Aorta (tissue), 5 donors: ENCODE measurements around the gene SLC12A5. TPM values are rescaled to one million over a fixed set of nuclear protein-coding genes. Genes with fewer than 3 reads are reported as not detected.

Source experiments
- ATAC-seq: fragments of 200-7000 bp; cut with Tn5 transposase; one replicate; pipeline ENCODE4 v1.9.1; 2022; ENCODE audit warnings: moderate library complexity; ENCODE audit not compliant: low FRiP score
- DNase-seq, 2 donors: peaks; one replicate each; pipeline ENCODE4 v3.0.0-alpha.2; 2020
- H3K27ac ChIP-seq, 2 donors: one replicate each; pipeline ENCODE4 v1.5.1; 2013; ENCODE audit warnings: low read length in 2 of 2, mild to moderate bottlenecking in 2 of 2, moderate library complexity in 2 of 2, control low read depth in 1 of 2, inconsistent platforms in 1 of 2, low read depth in 1 of 2
- H3K27me3 ChIP-seq, 2 donors: one replicate each; pipeline ENCODE4 v1.6.1; 2013; ENCODE audit warnings: control low read depth in 1 of 2, low read length in 1 of 2, mild to moderate bottlenecking in 1 of 2, moderate library complexity in 1 of 2; ENCODE audit not compliant: insufficient read depth in 2 of 2, control insufficient read depth in 1 of 2
- H3K36me3 ChIP-seq, 2 donors: one replicate each; pipeline ENCODE4 v1.6.1; 2013; ENCODE audit warnings: control low read depth in 1 of 2, low read length in 1 of 2, mild to moderate bottlenecking in 1 of 2; ENCODE audit not compliant: insufficient read depth in 2 of 2, control insufficient read depth in 1 of 2
- H3K4me1 ChIP-seq, 2 donors: one replicate each; pipeline ENCODE4 v1.6.1; 2013; ENCODE audit warnings: low read length in 2 of 2, control low read depth in 1 of 2, mild to moderate bottlenecking in 1 of 2, moderate library complexity in 1 of 2; ENCODE audit not compliant: insufficient read depth in 2 of 2, control insufficient read depth in 1 of 2
- H3K4me3 ChIP-seq, 2 donors: one replicate each; pipeline ENCODE4 v1.5.1; 2013; ENCODE audit warnings: low read length in 2 of 2, control low read depth in 1 of 2, mild to moderate bottlenecking in 1 of 2
- H3K9me3 ChIP-seq: one replicate; pipeline ENCODE4 v1.6.1; 2013; ENCODE audit warnings: mild to moderate bottlenecking, low read length; ENCODE audit not compliant: control insufficient read depth
- WGBS, 2 donors: extraction: QIAGEN DNeasy Blood & Tissue Kit; methylation state at CpG; one replicate each; pipeline ENCODE4 v1.1.7; 2013; 5-methylcytosine and 5-hydroxymethylcytosine counted together
- intact Hi-C, 2 donors: fragments of 100-400 bp; cut with DNase I; formaldehyde crosslinking; loops; one replicate each; pipeline versions ENCODE4 v1.14.2 to v1.15.0; 2022
- polyA plus RNA-seq, 2 donors: library from polyadenylated mRNA; stranded (reverse); fragments of 200-250 nt; gene quantifications; one replicate each; pipeline ENCODE4 v1.2.3, GENCODE V29; 2013
- total RNA-seq, 2 donors: library from RNA; stranded (reverse); fragmentation: NEBNext Ultra II Directional; extraction: Animal tissue kit (Norgen Biotek cat#: 25700); gene quantifications; one replicate each; pipeline ENCODE4 v1.2.1, GENCODE V29; 2021
- donor health status: healthy with polysubstance abuse.
- donor health status: Bipolar disorder and iron deficiency.
- donor health status: DM: no; HTN: no; CAD: no.
- donor health status: DM: no; HTN: no; CAD: no.
- donor health status: DM: yes; HTN: yes; CAD: no.

SLC12A5 gene
- total and polyA plus RNA-seq, 4 donors, result 0.94 to 2.4 TPM; not detected in 2

DNA sequence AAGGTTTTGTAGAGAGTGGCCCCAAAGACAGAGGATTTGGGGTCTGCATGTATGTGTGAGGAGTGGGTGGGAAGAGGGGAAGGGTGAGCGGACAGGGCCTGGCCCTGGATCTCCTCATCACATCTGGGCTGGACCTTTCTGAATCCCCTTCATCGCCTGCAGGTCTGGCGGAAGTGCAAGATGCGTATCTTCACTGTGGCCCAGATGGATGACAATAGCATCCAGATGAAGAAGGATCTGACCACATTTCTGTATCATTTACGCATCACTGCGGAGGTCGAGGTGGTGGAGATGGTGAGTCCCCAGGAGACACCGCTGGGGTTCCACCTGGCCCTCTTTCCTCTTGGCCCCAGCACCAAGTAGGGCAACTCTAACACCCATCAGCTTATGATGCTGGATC lies 24.4 kb downstream of the SLC12A5 start:
- ATAC-seq (no peak), DNase-seq (no peak)
- 82 to 88% methylated on average over 8 of the region's 8 CpGs for WGBS, 2 donors
- no peaks in the 10 kb centered on the region for H3K9me3 ChIP-seq
- intact Hi-C loops, result no loop called here
- H3K4me1 ChIP-seq, result no peaks in the 10 kb centered on the region
- no peak overlapping the region for H3K4me3 ChIP-seq
- H3K27me3 ChIP-seq, result no peaks in the 10 kb centered on the region
- no peak overlapping the region for H3K27ac ChIP-seq
- no peaks in the 10 kb centered on the region for H3K36me3 ChIP-seq

DNA sequence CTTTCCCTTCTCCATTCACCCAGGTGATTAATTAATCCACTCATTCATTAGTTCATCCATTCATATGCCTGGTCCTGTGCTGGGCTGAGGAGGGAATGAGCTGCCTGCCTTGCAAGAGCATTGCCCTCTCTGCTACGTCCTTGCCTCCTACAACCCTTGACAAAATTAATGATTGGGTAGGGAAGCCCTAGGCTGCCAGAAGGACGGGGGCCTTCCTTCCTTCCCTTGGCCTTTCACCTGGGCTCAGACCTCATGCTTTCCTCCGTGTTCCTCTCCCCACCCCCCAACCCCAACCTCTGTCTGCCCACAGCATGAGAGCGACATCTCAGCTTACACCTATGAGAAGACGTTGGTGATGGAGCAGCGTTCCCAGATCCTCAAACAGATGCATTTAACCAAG lies 25.6 kb downstream of the SLC12A5 start:
- no peaks in the 10 kb centered on the region for H3K9me3 ChIP-seq
- no peaks in the 10 kb centered on the region for H3K4me1 ChIP-seq
- intact Hi-C loops, result no loop called here
- WGBS, 2 donors, result 48 to 52% methylated on average over 6 of the region's 6 CpGs
- no peak overlapping the region for H3K4me3 ChIP-seq
- H3K36me3 ChIP-seq, result no peaks in the 10 kb centered on the region
- H3K27me3 ChIP-seq, result no peaks in the 10 kb centered on the region
- DNase-seq, result no peak
- no peak for ATAC-seq
- no peak overlapping the region for H3K27ac ChIP-seq

DNA sequence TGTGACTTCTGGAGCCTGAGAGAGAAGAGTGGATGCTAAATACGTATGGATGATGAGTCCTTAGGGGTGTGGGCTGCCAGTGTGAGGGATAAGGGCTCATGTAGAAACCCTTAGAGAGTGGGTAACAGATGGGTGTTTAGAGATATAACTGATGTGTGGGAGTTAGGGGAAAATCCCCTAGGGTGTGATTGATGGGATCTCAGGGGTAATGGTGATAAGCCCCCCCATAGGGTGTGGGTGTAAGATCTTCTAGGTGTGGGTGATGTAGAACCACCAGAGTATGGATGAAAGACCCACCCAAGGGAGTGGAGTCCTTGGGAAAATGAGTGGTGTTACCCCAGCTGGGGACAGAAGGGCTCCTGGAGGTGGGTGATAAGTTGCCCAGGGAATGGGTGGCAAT lies 26.3 kb downstream of the SLC12A5 start:
- no peaks in the 10 kb centered on the region for H3K27me3 ChIP-seq
- WGBS, 2 donors, result 38 to 41% methylated on average over 1 of the region's 1 CpG

DNA sequence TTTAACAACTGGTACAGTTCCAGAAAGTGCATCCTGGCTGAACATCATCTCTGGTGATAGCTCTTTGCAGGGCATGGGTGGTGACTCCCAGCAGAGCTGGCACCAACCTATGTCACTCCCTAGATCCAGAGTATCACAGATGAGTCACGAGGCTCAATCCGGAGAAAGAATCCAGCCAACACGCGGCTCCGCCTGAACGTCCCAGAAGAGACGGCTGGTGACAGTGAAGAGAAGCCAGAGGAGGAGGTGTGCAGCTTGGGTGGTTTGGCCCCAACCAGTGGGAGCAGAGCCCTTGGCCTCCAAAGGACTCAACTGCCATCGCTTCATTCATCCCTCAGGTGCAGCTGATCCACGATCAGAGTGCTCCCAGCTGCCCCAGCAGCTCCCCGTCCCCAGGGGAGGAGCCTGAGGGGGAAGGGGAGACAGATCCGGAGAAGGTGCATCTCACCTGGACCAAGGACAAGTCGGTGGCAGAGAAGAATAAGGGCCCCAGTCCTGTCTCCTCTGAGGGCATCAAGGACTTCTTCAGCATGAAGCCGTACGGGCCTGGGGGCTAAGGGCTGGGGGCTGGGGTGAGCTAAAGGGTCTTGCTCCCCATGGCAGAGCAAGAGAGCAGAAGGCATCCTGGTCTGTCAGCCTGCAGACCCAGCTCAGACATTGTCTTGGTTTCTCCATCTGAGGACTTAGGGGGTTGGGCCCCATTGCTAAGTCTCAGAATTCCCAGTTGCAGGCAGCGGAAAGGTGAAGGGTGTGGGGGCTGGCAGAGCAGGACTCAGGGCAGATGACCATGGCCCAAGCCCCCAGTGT lies 27.2 kb downstream of the SLC12A5 start:
- intact Hi-C loops, result no loop called here
- Histone ChIP-seq H3K36me3 (no peaks in the 10 kb centered on the region), H3K4me1 (no peaks in the 10 kb centered on the region), H3K4me3 (no peak overlapping the region), H3K27ac (no peak overlapping the region), H3K27me3 (no peaks in the 10 kb centered on the region), H3K9me3 (no peaks in the 10 kb centered on the region)
- WGBS, 2 donors, result 76 to 79% methylated on average over 15 of the region's 15 CpGs
- DNase-seq (no peak), ATAC-seq (no peak)

More for the DNA sequence above, 26.3 kb downstream of the SLC12A5 start:
- Histone ChIP-seq H3K4me3 (no peak overlapping the region), H3K27ac (no peak overlapping the region), H3K4me1 (no peaks in the 10 kb centered on the region), H3K36me3 (no peaks in the 10 kb centered on the region), H3K9me3 (no peaks in the 10 kb centered on the region)
- DNase-seq, result no peak
- intact Hi-C loops, result no loop called here
- no peak for ATAC-seq

DNA sequence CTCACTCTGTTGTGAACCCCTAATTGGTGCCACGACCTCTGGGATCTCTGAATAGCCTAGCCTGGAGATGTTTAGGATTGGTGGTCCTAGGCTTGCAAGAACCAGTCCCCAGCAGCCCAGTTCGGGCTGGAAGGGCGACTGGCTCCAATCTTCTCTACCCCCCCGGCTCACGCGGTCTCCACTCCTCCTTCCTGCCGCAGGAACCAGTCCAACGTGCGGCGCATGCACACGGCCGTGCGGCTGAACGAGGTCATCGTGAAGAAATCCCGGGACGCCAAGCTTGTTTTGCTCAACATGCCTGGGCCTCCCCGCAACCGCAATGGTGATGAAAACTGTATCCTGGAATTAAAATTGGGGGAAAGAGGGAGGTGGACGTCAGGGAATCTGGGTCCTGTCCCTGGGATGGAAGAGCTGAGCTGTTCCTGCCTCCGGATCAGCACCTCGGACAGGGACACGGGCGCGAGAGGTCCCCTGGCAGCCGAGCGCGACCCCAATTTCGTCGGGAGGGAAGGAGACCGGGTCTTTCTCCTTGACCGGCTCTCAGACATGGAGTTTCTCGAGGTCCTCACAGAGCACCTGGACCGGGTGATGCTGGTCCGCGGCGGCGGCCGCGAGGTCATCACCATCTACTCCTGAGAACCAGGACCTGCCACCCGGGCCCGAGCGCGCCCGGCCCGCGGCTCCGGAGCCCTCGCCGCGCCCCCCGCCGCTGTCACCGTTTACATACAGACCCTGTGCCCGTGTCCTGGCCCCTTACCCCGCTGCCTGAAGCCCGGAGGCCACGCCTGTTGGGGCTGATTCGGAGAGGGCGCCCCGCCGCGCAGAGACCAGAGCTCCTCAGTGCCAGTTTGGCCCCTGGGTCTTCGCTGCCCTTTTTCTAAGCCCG lies 28.2 kb downstream of the SLC12A5 start:
- peak; percentile 58 for ATAC-seq
- peaks cover 0 to 3% of the 10 kb centered on the region in 2 donors for H3K36me3 ChIP-seq
- intact Hi-C loops, result no loop called here
- 13 to 14% methylated on average over 63 to 65 of the region's 65 CpGs for WGBS, 2 donors
- H3K9me3 ChIP-seq, result no peaks in the 10 kb centered on the region
- no peaks in the 10 kb centered on the region for H3K27me3 ChIP-seq
- no peaks in the 10 kb centered on the region for H3K4me1 ChIP-seq
- peak; percentile 70 to 87 for DNase-seq
- H3K4me3 ChIP-seq, result no peak overlapping the region
- no peak overlapping the region for H3K27ac ChIP-seq

DNA sequence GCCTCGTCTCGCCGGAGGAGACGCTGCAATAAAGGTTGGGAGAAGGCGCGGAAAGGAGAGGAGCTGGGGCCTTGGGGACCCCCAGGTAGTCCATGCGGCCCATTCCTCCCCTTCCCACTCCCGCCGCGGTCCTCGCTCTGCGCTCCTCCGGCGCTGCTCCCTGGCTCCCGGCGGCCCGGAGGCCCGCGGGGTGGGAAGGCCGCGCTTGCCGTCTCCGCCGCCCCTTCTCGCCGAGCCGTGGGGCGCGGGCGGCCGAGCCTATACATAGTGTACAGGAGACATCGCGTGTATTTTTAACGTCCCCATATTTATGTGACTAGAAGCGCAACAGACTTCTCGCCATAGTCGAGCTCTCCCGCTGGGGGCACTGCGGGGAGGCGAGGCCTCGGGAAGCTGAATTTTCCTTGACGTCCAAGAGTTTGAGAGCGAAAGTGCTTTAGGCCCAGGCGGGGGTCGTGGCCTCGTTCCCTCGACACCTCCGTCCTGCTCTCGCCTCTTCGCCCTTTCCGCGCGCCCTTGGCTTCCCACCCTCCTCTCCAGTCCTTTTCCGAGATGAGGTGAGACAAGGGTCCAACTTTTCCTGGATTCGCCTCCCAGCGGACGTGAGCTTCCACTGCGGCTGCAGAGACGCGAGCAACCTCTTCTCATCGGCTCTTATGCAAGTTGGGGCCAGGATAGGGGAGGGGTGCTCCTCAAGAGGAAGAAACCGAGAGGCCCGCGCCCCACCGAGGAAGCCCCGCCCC lies 29.0 kb downstream of the SLC12A5 start:
- H3K4me3 ChIP-seq, result no peak overlapping the region
- H3K4me1 ChIP-seq, result no peaks in the 10 kb centered on the region
- intact Hi-C loops, result no loop called here

DNA sequence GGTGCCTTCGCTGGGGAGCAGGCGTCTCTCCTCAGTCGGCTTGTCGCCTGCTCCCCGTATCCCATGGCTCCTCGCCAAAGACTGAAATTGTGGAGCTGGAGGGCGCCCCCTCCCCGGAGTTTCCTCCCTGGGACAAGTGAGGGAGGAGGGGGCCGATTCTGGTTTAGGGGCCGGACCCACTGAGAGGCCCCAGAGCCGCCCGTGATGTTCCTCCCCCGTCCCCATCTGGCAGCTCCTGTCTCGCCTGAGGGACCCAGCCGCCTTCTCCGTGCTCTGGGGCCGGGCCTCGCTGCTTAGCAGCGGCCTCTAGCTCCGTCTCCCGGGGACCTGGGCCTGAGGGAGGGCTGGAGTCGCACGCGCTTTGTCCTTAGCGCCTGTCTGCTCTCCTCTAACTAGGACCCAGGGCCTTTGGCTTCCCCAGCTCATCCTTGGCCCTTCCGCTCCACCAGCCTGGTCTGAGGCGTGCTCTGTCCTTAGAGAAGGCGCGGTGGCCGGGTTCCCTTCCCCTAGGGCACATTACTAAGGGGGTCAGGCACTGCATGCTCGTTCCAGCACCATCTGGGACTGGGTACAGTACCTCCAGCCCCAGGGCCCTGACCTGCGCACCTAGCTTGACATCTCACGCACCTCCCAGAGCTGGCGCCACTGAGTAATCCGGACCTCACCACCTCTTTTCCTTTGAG lies 29.7 kb downstream of the SLC12A5 start:
- H3K9me3 ChIP-seq, result no peaks in the 10 kb centered on the region
- ATAC-seq, result no peak
- DNase-seq, result no peak
- H3K27me3 ChIP-seq, result no peaks in the 10 kb centered on the region
- H3K27ac ChIP-seq, result no peak overlapping the region
- intact Hi-C loops, result no loop called here
- H3K4me3 ChIP-seq, result no peak overlapping the region
- peaks cover 0 to 13% of the 10 kb centered on the region in 2 donors for H3K36me3 ChIP-seq
- 11 to 12% methylated on average over 34 to 35 of the region's 35 CpGs for WGBS, 2 donors
- no peaks in the 10 kb centered on the region for H3K4me1 ChIP-seq

More for the DNA sequence above, 29.0 kb downstream of the SLC12A5 start:
- peak in 1 of 2 donors; percentile 77 for DNase-seq
- Histone ChIP-seq H3K36me3 (peaks cover 0 to 8% of the 10 kb centered on the region in 2 donors), H3K27ac (no peak overlapping the region), H3K9me3 (no peaks in the 10 kb centered on the region), H3K27me3 (no peaks in the 10 kb centered on the region)
- 5 to 6% methylated on average over 55 to 66 of the region's 66 CpGs for WGBS, 2 donors
- no peak for ATAC-seq

DNA sequence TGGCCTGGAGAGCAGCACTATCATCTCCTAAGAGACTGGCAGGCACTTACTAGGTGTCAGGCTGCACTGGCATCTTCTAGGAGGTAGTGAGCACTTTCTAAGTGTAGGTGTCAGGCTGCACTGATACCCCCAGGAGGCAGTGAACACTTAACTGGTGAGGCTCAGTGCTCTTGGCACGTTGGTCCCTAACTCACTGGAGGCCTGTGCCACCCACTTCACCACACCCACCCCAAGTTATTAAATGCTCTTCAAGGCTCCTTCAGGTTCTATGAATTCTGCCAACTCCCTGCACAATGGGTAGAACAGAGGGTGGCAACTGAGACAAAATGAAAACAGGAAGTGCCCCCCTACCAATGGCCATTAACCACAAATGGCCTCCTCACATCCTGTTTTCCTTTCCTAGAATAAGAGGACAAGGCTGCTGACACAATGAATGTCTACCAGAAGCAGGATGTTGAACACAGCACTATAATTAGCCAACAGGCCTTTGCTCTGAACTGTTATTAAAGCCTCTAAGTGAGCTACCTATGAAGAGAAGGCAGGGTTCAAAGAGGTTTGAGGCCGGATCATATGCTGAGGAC lies 31.4 kb downstream of the SLC12A5 start:
- H3K36me3 ChIP-seq, result peaks cover 16 to 24% of the 10 kb centered on the region in 2 donors
- no peaks in the 10 kb centered on the region for H3K4me1 ChIP-seq
- intact Hi-C loops, result no loop called here
- 72 to 74% methylated on average over 2 of the region's 2 CpGs for WGBS, 2 donors
- no peaks in the 10 kb centered on the region for H3K9me3 ChIP-seq
- no peaks in the 10 kb centered on the region for H3K27me3 ChIP-seq
- H3K4me3 ChIP-seq, result no peak overlapping the region
- DNase-seq, result no peak
- no peak for ATAC-seq
- no peak overlapping the region for H3K27ac ChIP-seq
